Loucy (cell line): Measurements from ENCODE around the gene SKP2.
A peak's percentile ranks its signal among the peaks of the same experiment; 100 is the strongest.

ENCODE experiments used
- H2AFZ ChIP-seq: fragments of 200-600 bp; sonication (generic); 2 replicates; pipeline ENCODE4 v1.6.0; 2016; ENCODE audit warnings: antibody characterized with exemption, mild to moderate bottlenecking, low read length, moderate library complexity
- H3F3A ChIP-seq: fragments of 200-600 bp; 2 replicates; pipeline ENCODE4 v1.6.0; 2016; ENCODE audit warnings: antibody characterized with exemption, low read depth, mild to moderate bottlenecking
- H3K27me3 ChIP-seq: fragments of 200-600 bp; sonication (generic); 2 replicates; pipeline ENCODE4 v1.6.1; 2014; ENCODE audit warnings: low read length, mild to moderate bottlenecking; ENCODE audit not compliant: insufficient read depth, poor library complexity, severe bottlenecking
- H3K36me3 ChIP-seq: fragments of 200-600 bp; sonication (generic); 2 replicates; pipeline ENCODE4 v1.6.1; 2016; ENCODE audit warnings: low read length; ENCODE audit not compliant: insufficient read depth
- H3K4me1 ChIP-seq: fragments of 200-600 bp; sonication (generic); 2 replicates; pipeline ENCODE4 v1.5.1; 2014; ENCODE audit warnings: low read length, mild to moderate bottlenecking; ENCODE audit not compliant: insufficient read depth, poor library complexity, severe bottlenecking
- H3K4me2 ChIP-seq: fragments of 200-600 bp; sonication (generic); 2 replicates; pipeline ENCODE4 v1.6.0; 2014; ENCODE audit warnings: antibody characterized with exemption, low read length, low read depth, mild to moderate bottlenecking; ENCODE audit not compliant: poor library complexity, severe bottlenecking
- H3K4me3 ChIP-seq: fragments of 200-600 bp; sonication (generic); 2 replicates; pipeline ENCODE4 v1.5.1; 2014; ENCODE audit warnings: low read length, mild to moderate bottlenecking, mixed read lengths; ENCODE audit not compliant: poor library complexity, severe bottlenecking
- H3K79me2 ChIP-seq: fragments of 200-600 bp; sonication (generic); 2 replicates; pipeline ENCODE4 v1.6.1; 2014; ENCODE audit warnings: low read length; ENCODE audit not compliant: insufficient read depth
- H3K9ac ChIP-seq: fragments of 200-600 bp; sonication (generic); 2 replicates; pipeline ENCODE4 v1.6.0; 2014; ENCODE audit warnings: mild to moderate bottlenecking, low read depth, low read length, moderate library complexity; ENCODE audit not compliant: poor library complexity, severe bottlenecking
- H3K9me2 ChIP-seq: fragments of 200-600 bp; sonication (generic); replicated peaks from 2 replicates; pipeline ENCODE4 v1.6.1; 2016; ENCODE audit warnings: low read depth, low read length, mixed read lengths
- H3K9me3 ChIP-seq: fragments of 200-600 bp; sonication (generic); 2 replicates; pipeline ENCODE4 v1.6.1; 2014; ENCODE audit warnings: mild to moderate bottlenecking, antibody characterized with exemption, low read length, low read depth; ENCODE audit not compliant: insufficient read depth
- H4K20me1 ChIP-seq: fragments of 200-600 bp; sonication (generic); 2 replicates; pipeline ENCODE4 v1.6.0; 2014; ENCODE audit warnings: antibody characterized with exemption, low read length, mild to moderate bottlenecking; ENCODE audit not compliant: insufficient read depth, poor library complexity, severe bottlenecking
- EZH2phosphoT487 ChIP-seq: fragments of 200-600 bp; IDR thresholded peaks from 2 replicates; pipeline ENCODE4 v1.6.1; 2018; ENCODE audit warnings: antibody characterized with exemption, mild to moderate bottlenecking, moderate library complexity, borderline replicate concordance
- TF ChIP-seq, protein P1 (sequence below): fragments of 200-600 bp; sonication (generic); conservative IDR thresholded peaks from 2 replicates; pipeline ENCODE4 v1.5.1; 2014; ENCODE audit warnings: mild to moderate bottlenecking, antibody characterized with exemption, low read length

The SKP2 gene

DNA sequence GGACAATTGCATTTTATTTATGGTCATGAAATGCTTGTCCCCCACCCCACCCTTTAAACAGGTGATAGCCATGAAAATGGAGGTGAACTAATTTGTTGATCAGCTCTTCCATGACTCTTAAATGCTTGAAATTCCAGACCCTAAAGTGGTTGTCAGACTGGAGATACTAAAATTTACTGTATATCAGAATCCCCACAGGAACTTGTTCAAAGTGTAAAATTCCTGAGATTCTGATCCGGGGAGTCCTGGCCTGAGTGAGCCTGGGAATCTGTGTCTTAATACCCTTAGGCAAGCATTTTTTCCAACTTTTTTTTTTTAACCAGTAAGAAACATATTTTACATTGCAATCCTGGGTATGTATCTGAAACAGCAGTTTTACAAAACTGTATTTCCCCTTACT lies 4.7 kb downstream of the SKP2 start:
- H3K9ac ChIP-seq = peak overlapping the region; percentile 17
- no peak for TF ChIP-seq EZH2phosphoT487
- TF ChIP-seq, protein P1, sequence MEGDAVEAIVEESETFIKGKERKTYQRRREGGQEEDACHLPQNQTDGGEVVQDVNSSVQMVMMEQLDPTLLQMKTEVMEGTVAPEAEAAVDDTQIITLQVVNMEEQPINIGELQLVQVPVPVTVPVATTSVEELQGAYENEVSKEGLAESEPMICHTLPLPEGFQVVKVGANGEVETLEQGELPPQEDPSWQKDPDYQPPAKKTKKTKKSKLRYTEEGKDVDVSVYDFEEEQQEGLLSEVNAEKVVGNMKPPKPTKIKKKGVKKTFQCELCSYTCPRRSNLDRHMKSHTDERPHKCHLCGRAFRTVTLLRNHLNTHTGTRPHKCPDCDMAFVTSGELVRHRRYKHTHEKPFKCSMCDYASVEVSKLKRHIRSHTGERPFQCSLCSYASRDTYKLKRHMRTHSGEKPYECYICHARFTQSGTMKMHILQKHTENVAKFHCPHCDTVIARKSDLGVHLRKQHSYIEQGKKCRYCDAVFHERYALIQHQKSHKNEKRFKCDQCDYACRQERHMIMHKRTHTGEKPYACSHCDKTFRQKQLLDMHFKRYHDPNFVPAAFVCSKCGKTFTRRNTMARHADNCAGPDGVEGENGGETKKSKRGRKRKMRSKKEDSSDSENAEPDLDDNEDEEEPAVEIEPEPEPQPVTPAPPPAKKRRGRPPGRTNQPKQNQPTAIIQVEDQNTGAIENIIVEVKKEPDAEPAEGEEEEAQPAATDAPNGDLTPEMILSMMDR = no peak
- H3K27me3 ChIP-seq = no peaks in the 10 kb centered on the region
- H3K36me3 ChIP-seq = peaks cover 28% of the 10 kb centered on the region; the same call in 1 of the 2 replicates
- H3K4me3 ChIP-seq = peak overlapping the region; percentile 85
- peak overlapping the region; percentile 91 for H3K4me2 ChIP-seq
- H3K4me1 ChIP-seq = peaks cover 76% of the 10 kb centered on the region
- H3K9me2 ChIP-seq = no peaks in the 10 kb centered on the region
- no peak overlapping the region for H2AFZ ChIP-seq
- H4K20me1 ChIP-seq = peaks cover 54% of the 10 kb centered on the region
- H3F3A ChIP-seq = no peaks in the 10 kb centered on the region
- H3K9me3 ChIP-seq = no peaks in the 10 kb centered on the region
- H3K79me2 ChIP-seq = peaks cover 97% of the 10 kb centered on the region

- Histone ChIP-seq H3K4me3 (peak overlapping the region; percentile 85), H3K4me2 (peak overlapping the region; percentile 91)
- no peak for TF ChIP-seq EZH2phosphoT487
- TF ChIP-seq, protein P1 = no peak
Observed at GRCh38 chr5:36158144-36158543, 6.2 kb downstream of the SKP2 start.

DNA sequence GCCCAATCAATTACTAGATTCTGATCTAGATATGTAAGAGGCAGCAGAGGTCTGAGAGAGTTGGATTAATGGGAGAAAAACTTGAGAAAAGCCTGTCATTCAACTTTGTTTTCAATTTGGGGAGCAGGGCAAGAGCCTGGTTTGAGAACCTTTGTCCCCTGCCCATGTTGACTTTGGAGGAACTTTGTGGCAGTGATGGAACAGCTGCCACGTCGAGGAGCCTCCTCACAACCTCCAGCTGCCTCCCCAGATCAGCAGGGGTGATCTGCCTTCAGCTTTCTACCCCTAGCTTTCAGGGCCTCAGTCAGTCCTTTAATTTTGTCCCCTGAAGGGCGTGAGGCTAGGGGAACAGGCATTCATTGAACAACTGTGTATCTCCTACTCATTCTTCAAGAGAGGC lies 8.7 kb downstream of the SKP2 start:
- Histone ChIP-seq H3K9me3 (no peaks in the 10 kb centered on the region), H3K27me3 (no peaks in the 10 kb centered on the region), H3K79me2 (peaks cover 93% of the 10 kb centered on the region), H3K9me2 (no peaks in the 10 kb centered on the region), H3K36me3 (peaks cover 67% of the 10 kb centered on the region), H3K9ac (no peak overlapping the region), H3K4me2 (peak overlapping the region; percentile 91), H3F3A (no peaks in the 10 kb centered on the region), H3K4me3 (no peak overlapping the region), H3K4me1 (peaks cover 56% of the 10 kb centered on the region), H2AFZ (no peak overlapping the region), H4K20me1 (peaks cover 37% of the 10 kb centered on the region)
- TF ChIP-seq, protein P1 = no peak

More at GRCh38 chr5:36158144-36158543, 6.2 kb downstream of the SKP2 start:
- Histone ChIP-seq H3K4me1 (peaks cover 76% of the 10 kb centered on the region), H3K9me2 (no peaks in the 10 kb centered on the region), H3F3A (no peaks in the 10 kb centered on the region), H3K27me3 (no peaks in the 10 kb centered on the region), H3K36me3 (peaks cover 42% of the 10 kb centered on the region; the same call in 1 of the 2 replicates), H3K9ac (peak overlapping the region; percentile 49), H3K79me2 (peaks cover 100% of the 10 kb centered on the region), H3K9me3 (no peaks in the 10 kb centered on the region), H2AFZ (no peak overlapping the region), H4K20me1 (peaks cover 53% of the 10 kb centered on the region)
